Measurements from ENCODE around the gene PPM1E. TPM values are rescaled to one million over a fixed set of nuclear protein-coding genes. Genes with fewer than 3 reads are reported as not detected.

The PPM1E gene
- total and polyA plus RNA-seq, 2 of the 4 experiments (the other 2 are of a cell fraction), result under 0.01 to 0.05 TPM

DNA sequence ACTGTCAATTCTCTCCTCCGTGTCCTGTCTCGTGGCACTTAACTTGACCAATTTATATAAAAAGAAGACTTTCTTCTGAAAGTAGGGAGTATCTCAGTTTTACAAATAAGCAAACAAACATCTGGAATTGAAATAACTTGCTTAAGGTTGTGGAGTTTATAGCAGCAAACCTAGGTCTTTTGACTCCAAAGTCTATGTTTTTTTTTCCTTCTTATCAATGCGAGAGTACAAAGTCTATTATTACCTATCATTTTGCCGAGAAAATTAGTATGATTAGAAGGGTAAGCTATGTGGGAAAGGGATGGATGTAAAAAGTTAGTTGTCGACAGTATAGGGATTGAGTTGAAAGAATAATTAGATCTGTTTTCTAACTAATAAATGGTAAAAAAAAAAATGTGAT lies 50.4 kb downstream of the PPM1E start:
- Histone ChIP-seq H4K20me1 (ENCODE audit: insufficient read depth, low read length) (no peaks in the 10 kb centered on the region), H2BK120ac (ENCODE audit: low read depth, low read length) (no peak overlapping the region), H3K36me3 (ENCODE audit: control insufficient read depth, insufficient read depth, low read length) (no peaks in the 10 kb centered on the region), H2AK5ac (ENCODE audit: low read depth, low read length) (no peak overlapping the region), H4K5ac (ENCODE audit: low read depth, low read length) (no peak overlapping the region), H2AFZ (replicated peaks; ENCODE audit: low read length, poor library complexity) (no peak overlapping the region), H3K27ac (ENCODE audit: insufficient read depth, low read length) (no peak overlapping the region), H2BK5ac (ENCODE audit: low read depth, low read length, poor library complexity, severe bottlenecking) (no peak overlapping the region), H2BK20ac (ENCODE audit: low read depth, low read length) (no peak overlapping the region), H4K8ac (ENCODE audit: low read depth in 2 of 2, low read length in 2 of 2) (no peak overlapping the region), H3K14ac (replicated peaks; ENCODE audit: low read depth, low read length) (no peak overlapping the region), H3K79me1 (ENCODE audit: low read depth in 1 of 2, low read length in 2 of 2) (no peaks in the 10 kb centered on the region), H3K27me3 (ENCODE audit: control insufficient read depth, insufficient read depth, low read length) (no peaks in the 10 kb centered on the region), H3K4me2 (ENCODE audit: low read depth, low read length) (no peak overlapping the region), H4K91ac (ENCODE audit: insufficient read depth, low read depth, low read length) (no peak overlapping the region), H3K4me3 (ENCODE audit: insufficient read depth, low read depth, low read length) (no peak overlapping the region), H3K4me1 (ENCODE audit: control insufficient read depth, insufficient read depth, low read length) (no peaks in the 10 kb centered on the region), H3K23ac (ENCODE audit: low read depth, low read length) (no peak overlapping the region), H2AK9ac (replicated peaks; ENCODE audit: low read depth, low read length, poor library complexity) (no peak overlapping the region), H3K56ac (ENCODE audit: extremely low read depth, insufficient read depth, low read length) (no peak overlapping the region), H3K4ac (ENCODE audit: low read depth, low read length) (no peak overlapping the region), H2BK15ac (ENCODE audit: low read depth, low read length) (no peak overlapping the region), H3K18ac (ENCODE audit: low read depth, low read length) (no peak overlapping the region), H3K9ac (ENCODE audit: low read depth, low read length) (no peak overlapping the region), H3K9me3 (ENCODE audit: control insufficient read depth, insufficient read depth, low read length) (no peaks in the 10 kb centered on the region), H3K9me1 (ENCODE audit: insufficient read depth, low read length) (no peaks in the 10 kb centered on the region)
- WGBS, 2 experiments (ENCODE audit: extremely low coverage in 2 of 2, insufficient read length in 1 of 2), result 100% methylated on average over 1 of the region's 5 CpGs; no CpG with 5 or more reads in 1 of the 2 experiments
- no peak for ATAC-seq (ENCODE audit: low read depth)
- ChIA-PET CTCF (no interaction called here), POLR2A (ENCODE audit: unreplicated experiment) (no interaction called here)
- in situ Hi-C loops (cut with MboI; ENCODE audit: low sequenced_read_pairs) (no loop called here), dilution Hi-C loops (cut with HindIII; ENCODE audit: low sequenced_read_pairs, unreplicated experiment) (no loop called here), intact Hi-C loops (cut with micrococcal nuclease) (no loop called here)
- no TSS peak for BruUV-seq (replicated peaks)
- no peak for DNase-seq
- TF ChIP-seq, protein P1, sequence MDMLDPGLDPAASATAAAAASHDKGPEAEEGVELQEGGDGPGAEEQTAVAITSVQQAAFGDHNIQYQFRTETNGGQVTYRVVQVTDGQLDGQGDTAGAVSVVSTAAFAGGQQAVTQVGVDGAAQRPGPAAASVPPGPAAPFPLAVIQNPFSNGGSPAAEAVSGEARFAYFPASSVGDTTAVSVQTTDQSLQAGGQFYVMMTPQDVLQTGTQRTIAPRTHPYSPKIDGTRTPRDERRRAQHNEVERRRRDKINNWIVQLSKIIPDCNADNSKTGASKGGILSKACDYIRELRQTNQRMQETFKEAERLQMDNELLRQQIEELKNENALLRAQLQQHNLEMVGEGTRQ (IDR thresholded peaks at IDR 0.05; ENCODE audit: low read depth, low read length), result no peak
- TF ChIP-seq MAZ (IDR thresholded peaks at IDR 0.05; ENCODE audit: borderline replicate concordance, low read depth, low read length), result no peak
- no peak for TF ChIP-seq CHD1 (IDR thresholded peaks at IDR 0.05; ENCODE audit: low read depth, low read length)
- no peak for TF ChIP-seq FOS (IDR thresholded peaks at IDR 0.05; ENCODE audit: low read depth, low read length)
- no peak for TF ChIP-seq POLR2A (IDR thresholded peaks at IDR 0.05; ENCODE audit: low read depth, low read length)
- TF ChIP-seq RAD21 (IDR thresholded peaks at IDR 0.05; ENCODE audit: low read length), result no peak
- TF ChIP-seq CEBPB (IDR thresholded peaks at IDR 0.05; ENCODE audit: low read depth, low read length), result no peak
- TF ChIP-seq, protein P2, sequence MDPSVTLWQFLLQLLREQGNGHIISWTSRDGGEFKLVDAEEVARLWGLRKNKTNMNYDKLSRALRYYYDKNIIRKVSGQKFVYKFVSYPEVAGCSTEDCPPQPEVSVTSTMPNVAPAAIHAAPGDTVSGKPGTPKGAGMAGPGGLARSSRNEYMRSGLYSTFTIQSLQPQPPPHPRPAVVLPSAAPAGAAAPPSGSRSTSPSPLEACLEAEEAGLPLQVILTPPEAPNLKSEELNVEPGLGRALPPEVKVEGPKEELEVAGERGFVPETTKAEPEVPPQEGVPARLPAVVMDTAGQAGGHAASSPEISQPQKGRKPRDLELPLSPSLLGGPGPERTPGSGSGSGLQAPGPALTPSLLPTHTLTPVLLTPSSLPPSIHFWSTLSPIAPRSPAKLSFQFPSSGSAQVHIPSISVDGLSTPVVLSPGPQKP (IDR thresholded peaks at IDR 0.05; ENCODE audit: borderline replicate concordance, low read depth, low read length), result no peak
- TF ChIP-seq MXI1 (IDR thresholded peaks at IDR 0.05; ENCODE audit: borderline replicate concordance, low read depth, low read length), result no peak
- TF ChIP-seq SMC3 (IDR thresholded peaks at IDR 0.05; ENCODE audit: low read depth, low read length), result no peak
- TF ChIP-seq RFX5 (IDR thresholded peaks at IDR 0.05; ENCODE audit: low read depth, low read length), result no peak
- TF ChIP-seq, protein P3, sequence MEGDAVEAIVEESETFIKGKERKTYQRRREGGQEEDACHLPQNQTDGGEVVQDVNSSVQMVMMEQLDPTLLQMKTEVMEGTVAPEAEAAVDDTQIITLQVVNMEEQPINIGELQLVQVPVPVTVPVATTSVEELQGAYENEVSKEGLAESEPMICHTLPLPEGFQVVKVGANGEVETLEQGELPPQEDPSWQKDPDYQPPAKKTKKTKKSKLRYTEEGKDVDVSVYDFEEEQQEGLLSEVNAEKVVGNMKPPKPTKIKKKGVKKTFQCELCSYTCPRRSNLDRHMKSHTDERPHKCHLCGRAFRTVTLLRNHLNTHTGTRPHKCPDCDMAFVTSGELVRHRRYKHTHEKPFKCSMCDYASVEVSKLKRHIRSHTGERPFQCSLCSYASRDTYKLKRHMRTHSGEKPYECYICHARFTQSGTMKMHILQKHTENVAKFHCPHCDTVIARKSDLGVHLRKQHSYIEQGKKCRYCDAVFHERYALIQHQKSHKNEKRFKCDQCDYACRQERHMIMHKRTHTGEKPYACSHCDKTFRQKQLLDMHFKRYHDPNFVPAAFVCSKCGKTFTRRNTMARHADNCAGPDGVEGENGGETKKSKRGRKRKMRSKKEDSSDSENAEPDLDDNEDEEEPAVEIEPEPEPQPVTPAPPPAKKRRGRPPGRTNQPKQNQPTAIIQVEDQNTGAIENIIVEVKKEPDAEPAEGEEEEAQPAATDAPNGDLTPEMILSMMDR (conservative IDR thresholded peaks at IDR 0.05; ENCODE audit: low read depth, low read length), result no peak
- no peak for TF ChIP-seq NFE2L2 (IDR thresholded peaks at IDR 0.05; ENCODE audit: low read depth, low read length)
- no peak for TF ChIP-seq BHLHE40 (IDR thresholded peaks at IDR 0.05; ENCODE audit: low read depth, low read length)
- TF ChIP-seq RCOR1 (IDR thresholded peaks at IDR 0.05; ENCODE audit: insufficient replicate concordance, low read length), result no peak

Measured in IMR-90 (cell line).